Measurements from ENCODE around the gene CAPN14.

- no peak for TF ChIP-seq CTCF (IDR thresholded peaks at IDR 0.05; ENCODE audit: insufficient read depth, low read depth, low read length)
- no peak for TF ChIP-seq EZH2 (IDR thresholded peaks at IDR 0.05; ENCODE audit: insufficient read depth, low read length)
Measured at GRCh38 chr2:31235504-31235902, 18.2 kb upstream of the CAPN14 start.

Data from astrocyte (in vitro differentiated cells and primary cell).